GM12878 (cell line): ENCODE results near the gene MSLN. TPM values are rescaled to one million over a fixed set of nuclear protein-coding genes. Genes with fewer than 3 reads are reported as not detected.
"Not testable (repeated sequence)": the region's sequence is repeated elsewhere in the genome, so short reads cannot be mapped to it uniquely, and the experiment has no call there.

Experiments used
- ATAC-seq: fragments of 200-7000 bp; cut with Tn5 transposase; 3 replicates; pipeline ENCODE4 v1.9.1; 2020; ENCODE audit warnings: mild to moderate bottlenecking, moderate library complexity
- BruUV-seq: library from RNA; stranded (reverse); fragments of 400-500 nt; replicated peaks from 2 replicates; lab custom pipeline; 2021; lab: Mats Ljungman, UMichigan
- CTCF ChIA-PET: fragments of 300-600 bp; sonication (Branson Sonifier 250); formaldehyde crosslinking; extraction: SDS; loops from one replicate; lab custom pipeline; 2021; ENCODE audit warnings: inconsistent platforms; lab: Yijun Ruan, JAX
- POLR2A ChIA-PET: fragments of 350-600 bp; formaldehyde crosslinking; extraction: SDS; loops from one replicate; lab custom pipeline; 2021; ENCODE audit warnings: inconsistent platforms; lab: Charles Lee
- RAD21 ChIA-PET: fragments of 300-600 bp; sonication (Branson Sonifier 250); formaldehyde crosslinking; loops from one replicate; lab custom pipeline; 2023; ENCODE audit warnings: antibody characterized with exemption; ENCODE audit not compliant: unreplicated experiment; lab: Charles Lee
- SMC1A ChIA-PET: fragments of 300-600 bp; sonication (Branson Sonifier 250); formaldehyde crosslinking; loops from one replicate; lab custom pipeline; 2023; ENCODE audit not compliant: unreplicated experiment, uncharacterized antibody; lab: Charles Lee
- DNase-seq: peaks from one replicate; pipeline ENCODE4 v3.0.0-alpha.2; 2011; ENCODE audit warnings: low read depth, low spot score
- FAIRE-seq: peaks from 3 replicates; lab custom pipeline; 2011; peaks lifted over from hg19 to GRCh38; lab: Jason Lieb, UNC
- H2AFZ ChIP-seq: 2 replicates; pipeline ENCODE4 v1.6.0; 2011; ENCODE audit warnings: low read depth, low read length, control low read depth; ENCODE audit not compliant: control insufficient read depth
- H3K27ac ChIP-seq: 2 replicates; pipeline ENCODE4 v1.5.1; 2011; ENCODE audit warnings: control low read depth; ENCODE audit not compliant: control insufficient read depth, insufficient read depth
- H3K27me3 ChIP-seq, 2 experiments: replicated peaks in 1 of 2; 2 replicates each; pipeline versions ENCODE4 v1.6.0 to v1.6.1; 2011; ENCODE audit warnings: low read length in 1 of 2; ENCODE audit not compliant: control insufficient read depth in 2 of 2, insufficient read depth in 2 of 2
- H3K36me3 ChIP-seq, 2 experiments: 2 replicates each; pipeline ENCODE4 v1.5.1; 2011; ENCODE audit warnings: low read length in 1 of 2; ENCODE audit not compliant: control insufficient read depth in 2 of 2, insufficient read depth in 2 of 2
- H3K4me1 ChIP-seq: 2 replicates; pipeline ENCODE4 v1.6.1; 2011; ENCODE audit warnings: mild to moderate bottlenecking, low read length, moderate library complexity, mixed read lengths; ENCODE audit not compliant: control insufficient read depth, insufficient read depth
- H3K4me2 ChIP-seq: 2 replicates; pipeline ENCODE4 v1.6.0; 2011; ENCODE audit warnings: control low read depth; ENCODE audit not compliant: control insufficient read depth, insufficient read depth
- H3K4me3 ChIP-seq: fragments of 200-600 bp; sonication (generic); 2 replicates; pipeline ENCODE4 v1.5.1; 2016
- H3K79me2 ChIP-seq: 2 replicates; pipeline ENCODE4 v1.6.0; 2011; ENCODE audit warnings: low read length; ENCODE audit not compliant: control insufficient read depth, insufficient read depth
- H3K9ac ChIP-seq: 2 replicates; pipeline ENCODE4 v1.8.0; 2011; ENCODE audit warnings: low read length, control low read depth, mixed read lengths; ENCODE audit not compliant: control insufficient read depth, insufficient read depth
- H3K9me3 ChIP-seq: replicated peaks from 3 replicates; pipeline ENCODE4 v1.5.1; 2011; ENCODE audit warnings: mild to moderate bottlenecking, low read length; ENCODE audit not compliant: control insufficient read depth, insufficient read depth
- H4K20me1 ChIP-seq: 2 replicates; pipeline ENCODE4 v1.6.0; 2011; ENCODE audit not compliant: control insufficient read depth, insufficient read depth
- ATF3 ChIP-seq: IDR thresholded peaks from 2 replicates; pipeline ENCODE4 v1.6.1; 2011; ENCODE audit warnings: low read depth, mild to moderate bottlenecking, low read length, moderate library complexity, borderline replicate concordance; ENCODE audit errors: extremely low read depth
- ELK1 ChIP-seq: IDR thresholded peaks from 2 replicates; pipeline ENCODE4 v1.6.1; 2012; ENCODE audit warnings: low read depth, low read length, improper control_type of control experiment
- MYB ChIP-seq: fragments of 150-350 bp; IDR thresholded peaks from 2 replicates; pipeline ENCODE4 v1.6.1; 2014; ENCODE audit warnings: mild to moderate bottlenecking, low read depth, low read length, borderline replicate concordance
- NFXL1 ChIP-seq: fragments of 450-650 bp; IDR thresholded peaks from 2 replicates; pipeline ENCODE4 v1.6.1; 2017; ENCODE audit warnings: antibody characterized with exemption, mild to moderate bottlenecking, borderline replicate concordance
- NR2F1 ChIP-seq: fragments of 450-650 bp; conservative IDR thresholded peaks from 2 replicates; pipeline ENCODE4 v1.6.1; 2017; ENCODE audit warnings: mild to moderate bottlenecking
- NRF1 ChIP-seq: conservative IDR thresholded peaks from 2 replicates; pipeline ENCODE4 v1.6.1; 2011; ENCODE audit warnings: mild to moderate bottlenecking, low read depth, low read length, improper control_type of control experiment
- PAX5 ChIP-seq: IDR thresholded peaks from 2 replicates; pipeline ENCODE4 v1.6.1; 2011; ENCODE audit warnings: low read depth, low read length, borderline replicate concordance
- TCF12 ChIP-seq: IDR thresholded peaks from 2 replicates; pipeline ENCODE4 v1.6.1; 2011; ENCODE audit warnings: low read depth, mild to moderate bottlenecking, low read length
- WRNIP1 ChIP-seq: IDR thresholded peaks from 2 replicates; pipeline ENCODE4 v1.6.1; 2011; ENCODE audit warnings: low read depth, low read length, improper control_type of control experiment, borderline replicate concordance
- ZNF207 ChIP-seq: fragments of 450-650 bp; IDR thresholded peaks from 2 replicates; pipeline ENCODE4 v1.6.1; 2014; ENCODE audit warnings: antibody characterized with exemption, mild to moderate bottlenecking, borderline replicate concordance
- ZNF592 ChIP-seq: fragments of 450-650 bp; IDR thresholded peaks from 2 replicates; pipeline ENCODE4 v1.6.1; 2017; ENCODE audit warnings: mild to moderate bottlenecking, moderate library complexity
- WGBS: methylation state at CpG from one replicate; pipeline ENCODE4 v1.1.6; 2016; ENCODE audit warnings: low lambda C conversion rate; ENCODE audit not compliant: insufficient replicate concordance, insufficient coverage; ENCODE audit errors: missing lambda C conversion rate; 5-methylcytosine and 5-hydroxymethylcytosine counted together
- in situ Hi-C: fragments of 300-500 bp; cut with MboI; formaldehyde crosslinking; loops from 9 replicates; pipeline ENCODE4 v1.14.3; 2018; ENCODE audit warnings: mixed read lengths
- intact Hi-C: fragments of 100-400 bp; cut with micrococcal nuclease; formaldehyde crosslinking; loops from one replicate; pipeline ENCODE4 v1.14.2; 2022; ENCODE audit not compliant: unreplicated experiment
- polyA plus RNA-seq, 11 experiments: library from polyadenylated mRNA; depleted of rRNA in 4 of 11; unstranded in 6 of 11; stranded (reverse) in 5 of 11; fragments of >200 nt; fragmentation: Nextera tagmentation in 4 of 11; fragmentation: Illumina TruSeq in 1 of 11; extraction: Ambion mirVana in 4 of 11; extraction: Trizol in 1 of 11; gene quantifications; 1 replicate in 1 of 11; 2 replicates in 10 of 11; pipeline versions ENCODE4 v1.2.1 to v1.2.3, GENCODE V29; 2011 to 2016; ENCODE audit warnings: inconsistent platforms in 2 of 11, missing spikeins in 2 of 11, low read depth in 1 of 11
- total RNA-seq, 4 experiments: library from RNA; depleted of rRNA in 3 of 4; stranded (reverse); fragments of >200 nt in 3 of 4; fragmentation: Illumina TruSeq in 1 of 4; extraction: Trizol in 1 of 4; gene quantifications; 2 replicates each; pipeline versions ENCODE4 v1.2.1 to v1.2.3, GENCODE V29; 2013 to 2021

The MSLN gene
- total and polyA plus RNA-seq, 10 of the 15 experiments (the other 5 are each of a cell fraction or from before 2014, with no cell fraction given), result 0.08 TPM; not detected in 9

- WGBS, result 59% methylated on average over 11 of the region's 11 CpGs
These were observed 6.4 kb upstream of the MSLN start for GRCh38 chr16:754121-754607.

GRCh38 chr16:754656-755055 is 5.9 kb upstream of the MSLN start:
- ChIA-PET CTCF (no interaction called here), SMC1A (no interaction called here), RAD21 (interaction anchor here (0.5 kb wide), 1 partner anchor 310 kb away, joined by 3 read pairs; no protein-coding TSS in a partner anchor), POLR2A (no interaction called here)
- no peak overlapping the region for H3K4me2 ChIP-seq
- H3K79me2 ChIP-seq, result no peaks in the 10 kb centered on the region
- ATAC-seq, result no peak
- BruUV-seq, result no TSS peak
- intact Hi-C loops, result no loop called here
- no peaks in the 10 kb centered on the region for H4K20me1 ChIP-seq
- H3K9me3 ChIP-seq, result no peaks in the 10 kb centered on the region; the same call in 2 of the 3 replicates
- H3K4me3 ChIP-seq, result no peak overlapping the region
- no peak overlapping the region for H2AFZ ChIP-seq
- no peak for FAIRE-seq
- no peaks in the 10 kb centered on the region for H3K4me1 ChIP-seq
- no peaks in the 10 kb centered on the region; a peak in 2 of 4 replicates for H3K27me3 ChIP-seq
- 10% methylated on average over 11 of the region's 11 CpGs for WGBS
- no peak for DNase-seq
- no peaks in the 10 kb centered on the region for H3K36me3 ChIP-seq
- H3K9ac ChIP-seq, result no peak overlapping the region
- H3K27ac ChIP-seq, result no peak overlapping the region
- in situ Hi-C loops, result no loop called here
- no peak for TF ChIP-seq NR2F1
- no peak for TF ChIP-seq ZNF207
- TF ChIP-seq ZNF592, result no peak
- TF ChIP-seq ATF3, result no peak
- no peak for TF ChIP-seq TCF12
- TF ChIP-seq MYB, result no peak
- TF ChIP-seq NFXL1, result no peak
- no peak for TF ChIP-seq NRF1
- no peak for TF ChIP-seq WRNIP1
- no peak for TF ChIP-seq PAX5
- no peak for TF ChIP-seq ELK1

More at GRCh38 chr16:754121-754607, 6.4 kb upstream of the MSLN start:
- H3K79me2 ChIP-seq, in situ Hi-C loops, SMC1A ChIA-PET, H3K36me3 ChIP-seq, H2AFZ ChIP-seq, H3K4me1 ChIP-seq, POLR2A ChIA-PET, H4K20me1 ChIP-seq, DNase-seq, H3K9me3 ChIP-seq, H3K9ac ChIP-seq, H3K4me2 ChIP-seq, ATAC-seq, H3K4me3 ChIP-seq, FAIRE-seq, BruUV-seq, CTCF ChIA-PET, intact Hi-C loops, H3K27ac ChIP-seq, H3K27me3 ChIP-seq: not testable (repeated sequence)
- RAD21 ChIA-PET, result interaction anchor here (0.5 to 0.6 kb wide), 2 partner anchors 311 to 387 kb away, joined by 3 read pairs; no protein-coding TSS in a partner anchor
